Stimulated activated CD8-positive, alpha-beta memory T cell treated with anti-CD3 and anti-CD28 coated beads, Interleukin-7, amount 100 ng/mL, for 48 hours (primary cell): ENCODE results near the gene EXOC4.

ENCODE experiments used
- DNase-seq, 2 donors: peaks; one replicate each; pipeline ENCODE4 v3.0.0-alpha.2; 2020; ENCODE audit warnings: low read depth in 1 of 2; ENCODE audit errors: extremely low read depth in 1 of 2

Gene EXOC4

GRCh38 chr7:133846203-133846945 is 593.5 kb downstream of the EXOC4 start:
- DNase-seq, result no peak

DNA sequence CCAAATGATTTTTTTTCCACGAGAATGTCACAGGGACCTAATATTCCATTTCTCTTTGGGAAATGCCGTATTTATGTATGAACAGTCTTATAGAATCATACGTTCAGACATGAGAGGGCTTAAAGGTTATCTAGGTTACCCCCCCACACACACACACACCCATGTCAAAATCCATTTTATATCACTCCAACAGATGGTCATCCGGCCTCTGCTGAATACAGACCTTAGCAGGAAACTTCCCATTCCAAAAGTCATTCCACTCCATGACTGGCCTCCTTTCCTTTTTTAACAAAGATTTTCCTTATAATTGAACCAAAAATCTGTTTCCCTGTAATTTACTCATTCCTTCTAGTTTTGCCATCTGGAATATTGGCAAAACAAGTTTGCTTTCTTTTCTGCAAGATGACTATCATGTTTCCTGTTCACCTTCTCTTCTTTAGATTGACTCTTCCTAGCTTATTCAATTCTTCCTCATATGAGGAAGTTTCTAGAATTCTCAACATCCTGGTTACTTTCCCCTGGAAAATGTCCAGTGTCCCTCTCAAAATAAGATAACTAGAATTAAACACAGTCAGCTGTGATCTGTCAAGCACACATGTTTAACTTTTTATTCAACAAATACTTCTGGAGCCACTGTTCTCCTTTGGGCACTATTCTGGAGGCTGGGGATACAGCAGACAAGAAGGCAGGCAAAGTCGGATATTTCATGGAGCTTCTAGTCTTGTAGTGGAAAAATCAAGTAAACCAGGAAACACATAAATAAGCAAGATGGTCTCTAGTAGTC is 597.8 kb downstream of the EXOC4 start:
- no peak for DNase-seq

DNA sequence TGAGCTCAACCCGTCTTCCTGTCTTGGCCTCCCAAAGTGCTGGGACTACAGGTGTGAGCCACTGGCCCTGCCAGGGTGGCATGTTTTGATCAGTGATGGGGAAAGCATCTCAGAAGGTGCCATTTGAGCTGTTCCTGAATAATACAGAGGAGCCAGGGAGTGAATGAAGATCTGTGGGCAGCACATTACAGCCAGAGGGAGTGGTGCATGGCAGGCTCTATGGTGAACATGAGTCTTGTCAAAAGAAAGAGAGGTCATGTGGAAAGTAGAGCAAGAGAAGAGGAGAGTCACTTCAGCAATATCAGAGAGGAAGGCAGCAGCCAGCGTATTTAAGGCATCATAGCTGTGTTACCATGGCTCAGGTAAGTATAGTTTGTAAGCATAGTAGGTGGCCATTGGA is 598.5 kb downstream of the EXOC4 start:
- DNase-seq, result no peak

GRCh38 chr7:133853706-133854276 is 600.9 kb downstream of the EXOC4 start:
- DNase-seq, result peak in 1 of 2 donors; percentile 1

- no peak for DNase-seq
These were observed 601.9 kb downstream of the EXOC4 start for GRCh38 chr7:133854739-133855138.

DNA sequence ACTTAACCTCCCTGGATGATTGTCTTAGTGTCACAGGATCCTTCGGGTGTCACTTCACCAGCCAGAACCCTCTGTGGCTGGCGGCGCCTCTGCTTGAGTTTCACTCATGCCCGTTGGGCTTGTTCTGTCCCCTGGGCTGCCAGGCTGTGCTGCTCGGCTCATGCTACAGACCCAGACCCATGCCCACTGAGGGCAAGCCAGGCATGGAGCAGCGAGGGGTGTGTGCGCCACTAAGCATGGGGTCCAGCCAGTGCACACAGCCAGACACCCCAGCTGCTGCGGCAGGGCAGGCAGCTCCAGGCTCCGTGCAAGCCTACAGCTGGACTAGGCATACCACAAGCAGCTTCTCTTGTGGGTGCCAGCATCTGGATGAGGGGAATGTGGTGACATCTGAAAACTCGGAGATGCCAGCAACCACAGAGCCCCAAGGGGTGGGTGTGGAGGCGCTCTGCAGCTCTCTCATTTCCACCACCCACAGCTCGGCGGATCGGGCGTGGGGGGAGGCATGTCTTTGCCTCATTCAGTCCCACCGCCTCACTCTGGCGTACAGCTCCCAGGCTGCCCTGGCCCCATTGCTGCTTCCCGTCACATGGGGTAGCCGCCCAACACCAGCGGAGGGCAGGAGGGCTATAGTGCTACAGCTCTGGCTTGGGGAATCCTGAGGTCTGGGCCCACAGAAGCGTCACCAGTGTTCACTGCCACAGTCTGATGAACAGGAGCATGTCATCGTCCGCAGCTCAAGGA is 604.7 kb downstream of the EXOC4 start:
- DNase-seq, result no peak

DNA sequence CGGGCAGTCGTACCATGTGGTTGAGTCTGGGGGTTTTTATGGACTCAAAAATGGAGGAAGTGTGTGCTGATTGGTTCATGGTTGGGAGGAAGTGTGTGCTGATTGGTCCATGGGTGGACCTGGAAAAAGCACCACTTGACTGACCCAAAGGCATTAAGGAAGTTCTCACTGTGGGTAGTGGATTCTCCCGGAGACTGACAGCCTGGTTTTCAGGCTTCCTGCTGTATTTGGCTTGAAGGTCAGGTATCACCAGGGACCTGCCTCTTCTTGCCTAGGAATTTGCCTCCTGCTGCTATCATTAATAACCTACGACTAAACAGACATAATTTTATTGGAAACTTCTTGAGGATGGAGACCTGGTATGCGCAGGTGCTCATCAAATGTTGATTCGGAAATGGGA is 605.4 kb downstream of the EXOC4 start:
- DNase-seq, result no peak

DNA sequence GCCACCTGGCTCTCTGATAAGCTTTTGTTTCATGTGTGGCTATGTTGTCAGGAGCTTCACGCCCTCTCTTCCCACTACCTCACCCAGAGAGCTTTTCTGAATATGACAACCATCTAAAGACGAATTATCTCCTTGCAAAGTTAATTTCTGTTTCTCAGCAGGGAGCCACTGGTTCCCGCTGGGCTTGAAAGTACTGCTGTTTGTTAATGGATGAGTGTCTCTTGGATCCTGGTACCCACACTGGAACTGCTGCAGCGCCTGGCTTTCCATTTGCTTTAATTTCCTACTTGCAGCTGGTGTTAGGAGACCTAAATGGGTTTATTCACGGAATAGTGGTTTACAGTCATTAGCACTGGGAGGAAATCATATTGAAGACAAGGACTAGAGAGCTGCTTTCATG is 606.4 kb downstream of the EXOC4 start:
- no peak for DNase-seq

DNA sequence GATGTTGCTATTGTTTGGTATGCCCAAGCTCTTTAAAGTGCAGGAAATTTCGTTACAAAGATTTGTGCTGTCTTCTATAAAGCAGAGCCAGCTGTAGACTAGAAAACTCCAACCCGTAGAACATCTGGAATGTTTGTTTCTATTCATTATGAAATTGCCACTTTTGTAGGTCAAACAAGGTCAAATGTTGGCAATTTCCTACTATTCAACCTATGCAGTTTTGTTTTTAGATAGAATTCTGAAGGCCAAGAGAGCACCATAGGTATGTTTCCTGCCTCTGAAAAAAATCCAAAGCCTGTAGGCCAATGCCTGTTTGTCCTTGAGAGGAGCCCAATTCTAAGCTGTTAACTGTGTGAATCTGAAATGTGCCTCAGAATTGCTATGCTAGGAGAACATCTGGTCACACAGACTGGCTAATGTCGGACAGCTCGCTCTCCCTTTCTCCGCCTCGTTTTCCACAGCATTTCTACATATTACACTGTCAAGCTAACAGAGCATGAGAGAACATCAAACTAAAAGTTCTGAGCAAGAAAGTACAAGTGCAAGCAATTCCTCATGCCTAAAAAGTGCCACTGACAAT is 607.1 kb downstream of the EXOC4 start:
- DNase-seq, result no peak

DNA sequence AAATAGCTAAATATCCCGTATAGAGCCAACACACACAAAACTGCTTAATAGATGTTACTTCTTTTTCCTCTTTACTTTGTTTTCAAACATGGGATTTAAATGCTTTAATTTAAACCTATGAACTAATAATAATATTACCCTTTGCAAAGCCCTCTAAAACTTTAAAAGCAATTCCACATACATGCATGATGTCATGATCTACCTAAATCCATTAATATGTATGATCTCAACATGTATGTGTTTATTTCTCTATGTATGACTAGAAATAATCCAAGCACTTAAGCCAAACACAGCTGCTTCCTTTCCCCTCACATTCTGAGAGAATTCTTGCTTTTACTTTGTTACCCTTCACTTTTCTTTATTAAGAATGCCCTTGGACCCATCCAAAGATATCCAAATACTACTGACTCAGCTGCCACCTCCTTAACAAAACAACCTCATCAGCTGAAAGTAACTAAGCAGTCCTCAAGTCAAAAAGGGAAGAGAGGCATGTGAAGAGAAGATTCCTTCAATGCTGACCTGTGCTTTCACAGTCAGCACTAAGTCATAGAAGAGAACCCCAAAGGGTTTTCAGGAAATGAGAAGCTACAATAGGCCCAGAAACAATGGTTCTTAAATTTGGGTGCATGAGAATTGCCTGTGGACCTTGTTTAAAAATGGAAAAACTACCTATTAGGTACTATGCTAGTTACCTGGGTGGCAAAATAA is 607.9 kb downstream of the EXOC4 start:
- no peak for DNase-seq

DNA sequence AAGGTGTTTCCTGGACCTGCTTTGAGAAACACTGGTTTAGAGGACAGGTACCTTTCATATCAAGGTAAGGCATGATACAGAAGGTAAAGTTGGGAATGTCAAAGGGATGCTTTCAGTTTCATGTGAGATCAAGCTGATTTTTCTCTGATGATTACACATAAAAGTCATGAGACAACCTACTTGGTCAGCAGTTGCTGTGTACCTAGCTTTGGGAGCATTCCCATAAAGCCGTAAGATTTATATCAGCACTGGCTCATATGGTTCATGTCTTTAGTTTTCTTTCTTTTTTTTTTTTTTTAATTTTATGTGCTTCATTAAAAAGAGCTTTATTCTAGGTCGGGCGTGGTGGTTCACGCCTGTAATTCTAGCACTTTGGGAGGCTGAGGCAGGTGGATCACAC is 609.0 kb downstream of the EXOC4 start:
- DNase-seq, result no peak

DNA sequence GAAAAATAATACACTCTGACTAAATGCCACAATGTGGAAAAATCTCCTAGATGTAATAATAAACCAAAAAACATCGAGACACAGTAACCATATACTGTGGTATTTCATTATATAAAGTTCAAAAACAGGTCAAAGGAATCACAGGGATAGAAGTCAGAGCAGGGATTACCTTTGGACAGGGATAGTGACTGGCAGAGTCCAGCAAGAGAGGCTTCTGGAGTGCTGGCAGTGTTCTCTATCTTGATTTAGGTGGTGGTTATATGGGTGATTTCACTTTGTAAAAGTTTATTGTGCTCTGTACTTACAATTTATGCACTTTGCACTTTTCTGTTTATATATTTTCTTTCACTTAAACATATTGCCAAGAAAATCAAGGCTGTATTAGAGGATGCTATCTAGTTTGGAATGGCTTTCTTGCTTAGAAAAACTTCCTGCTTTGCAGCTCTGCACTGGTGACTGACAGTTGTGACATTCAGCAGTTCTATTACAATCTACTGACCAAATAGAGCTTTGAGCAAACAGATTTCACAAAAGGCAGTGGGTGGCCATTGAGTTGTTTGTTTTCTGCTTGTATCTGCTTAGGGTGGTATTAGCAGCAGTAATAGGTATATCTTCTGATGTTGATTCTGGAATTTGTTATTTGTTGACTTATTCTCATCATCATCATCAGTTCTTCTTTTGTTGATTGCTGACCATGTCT is 610.6 kb downstream of the EXOC4 start:
- DNase-seq, result no peak

GRCh38 chr7:133869556-133869955 is 616.7 kb downstream of the EXOC4 start:
- DNase-seq, result no peak

- no peak for DNase-seq
These were observed 618.9 kb downstream of the EXOC4 start for GRCh38 chr7:133871757-133872156.

DNA sequence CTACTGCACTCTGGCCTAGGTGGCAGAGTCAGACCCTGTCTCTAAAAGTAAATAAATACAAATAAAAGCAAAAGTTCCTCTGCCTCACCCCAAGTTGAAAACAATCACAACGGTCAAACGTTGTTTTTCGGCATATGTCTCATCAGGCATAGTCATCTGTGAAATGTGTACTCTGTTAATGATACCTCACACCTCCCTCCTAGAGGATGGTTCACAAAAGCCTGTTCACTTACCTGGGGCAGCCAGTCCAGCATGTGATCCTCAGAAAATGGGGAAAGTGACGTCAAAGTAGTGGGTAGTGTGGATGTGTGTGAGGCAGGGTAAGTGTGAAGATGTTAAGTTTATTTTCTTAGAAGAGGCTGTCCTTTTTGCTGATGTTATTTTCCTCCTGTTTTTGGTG is 620.3 kb downstream of the EXOC4 start:
- DNase-seq, result no peak

- no peak for DNase-seq
These were observed 620.8 kb downstream of the EXOC4 start for GRCh38 chr7:133873631-133874030.

DNA sequence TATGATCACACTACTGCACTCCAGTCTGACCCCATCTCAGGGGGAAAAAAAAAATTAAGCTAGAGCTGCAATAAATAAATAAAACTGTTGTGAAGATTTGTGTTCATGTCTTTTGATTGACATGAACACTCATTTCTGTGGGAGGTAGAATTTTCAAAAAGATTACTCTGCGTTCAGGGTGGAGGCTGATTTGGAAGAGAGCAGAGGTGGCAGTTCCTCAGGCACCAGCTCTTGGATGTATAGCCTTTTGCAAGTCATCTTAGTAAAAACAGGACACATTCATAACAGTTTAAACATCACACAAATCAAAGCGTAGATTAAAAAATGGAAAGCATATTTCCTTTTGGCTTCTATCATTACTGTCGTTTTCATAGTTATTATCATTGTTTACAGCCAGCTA is 630.7 kb downstream of the EXOC4 start:
- DNase-seq, result no peak

- no peak for DNase-seq
These were observed 632.3 kb downstream of the EXOC4 start for GRCh38 chr7:133885213-133885612.

GRCh38 chr7:133886086-133886485 is 633.2 kb downstream of the EXOC4 start:
- DNase-seq, result no peak

GRCh38 chr7:133886797-133887196 is 633.9 kb downstream of the EXOC4 start:
- DNase-seq, result no peak
